ENCODE data around the gene ZDHHC18.
"Not testable (repeated sequence)": the region's sequence is repeated elsewhere in the genome, so short reads cannot be mapped to it uniquely, and the experiment has no call there.

The ZDHHC18 gene

DNA sequence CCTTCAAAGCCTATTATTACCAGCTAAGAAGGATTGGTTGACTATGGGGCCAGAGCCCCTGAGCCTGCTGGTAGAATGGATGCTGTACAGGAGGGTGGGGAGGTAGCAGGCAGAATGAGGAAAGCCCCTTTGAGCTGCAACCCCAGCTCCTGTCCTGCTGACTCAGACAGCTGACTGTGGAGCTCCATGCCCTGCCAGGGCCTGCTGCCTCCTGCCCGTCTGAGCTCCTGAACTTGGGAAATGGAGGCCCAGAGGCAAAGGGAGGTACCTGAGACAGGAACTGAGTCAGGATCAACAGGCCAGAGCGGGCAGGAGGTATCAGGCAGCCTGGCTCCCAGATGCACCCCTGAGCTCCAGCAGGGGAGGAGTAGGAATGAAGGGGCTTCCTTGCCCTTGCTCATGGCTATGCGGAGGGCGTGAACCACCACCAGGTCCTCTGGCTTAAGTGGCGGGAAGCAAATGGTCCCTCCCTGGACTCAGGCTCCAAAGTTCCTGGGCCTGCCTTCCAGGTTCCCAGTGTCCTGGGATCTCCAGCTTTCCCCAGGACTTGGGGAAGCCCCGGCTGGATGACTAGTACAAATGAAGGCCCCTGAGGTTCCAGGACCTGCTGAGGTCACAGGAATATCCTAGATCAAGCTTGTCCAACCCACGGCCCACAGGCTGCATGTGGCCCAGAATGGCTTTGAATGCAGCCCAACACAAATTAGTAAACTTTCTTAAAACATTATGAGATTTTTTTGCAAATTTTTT lies 32.6 kb downstream of the ZDHHC18 start:
- no peak for DNase-seq (ENCODE audit: low read depth)

DNA sequence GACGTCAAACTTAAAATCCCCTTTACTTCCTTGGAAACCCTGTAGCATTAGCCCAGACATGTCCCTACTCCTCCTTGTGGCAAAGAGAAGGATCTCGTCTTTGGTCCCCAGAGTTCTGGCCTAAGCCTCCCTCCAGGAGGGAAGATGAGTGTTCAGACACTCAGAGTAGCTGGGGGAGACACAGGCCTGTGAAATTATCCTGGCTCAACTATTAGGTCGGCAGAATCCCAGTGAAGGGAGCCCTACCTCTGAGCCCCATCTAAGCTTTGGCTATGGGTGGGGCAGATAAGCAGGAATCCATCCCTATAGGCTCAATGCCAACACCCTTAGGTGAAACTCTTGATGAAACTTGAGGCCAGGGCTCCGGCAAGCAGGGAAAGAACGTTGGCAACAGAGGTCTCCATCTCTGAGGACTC lies 34.8 kb downstream of the ZDHHC18 start:
- no peak for DNase-seq (ENCODE audit: low read depth)

DNA sequence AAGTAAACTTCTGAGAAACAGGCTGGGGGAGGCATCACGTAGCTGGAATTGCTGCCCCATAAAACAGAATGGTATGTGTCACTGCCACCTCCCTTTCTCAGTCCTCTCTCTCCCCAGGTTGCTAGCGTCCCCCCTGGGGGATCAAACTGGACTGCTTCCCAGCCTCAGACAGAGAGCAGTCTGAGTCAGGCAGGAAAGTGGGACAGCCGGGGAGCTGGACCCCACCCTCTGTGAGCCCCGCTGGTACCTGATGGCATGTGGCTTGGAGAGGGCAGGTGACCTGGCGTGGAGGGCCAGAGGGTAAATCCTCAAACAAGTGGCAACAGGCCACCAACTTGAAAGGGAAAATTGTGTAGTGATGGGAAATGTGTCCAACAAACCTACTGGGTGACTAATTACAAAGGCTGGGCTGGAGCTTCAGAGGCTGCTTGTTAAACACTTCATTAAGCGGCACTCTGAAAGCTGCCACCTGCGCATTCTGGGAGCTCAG lies 35.4 kb downstream of the ZDHHC18 start:
- DNase-seq (ENCODE audit: low read depth) = no peak

DNA sequence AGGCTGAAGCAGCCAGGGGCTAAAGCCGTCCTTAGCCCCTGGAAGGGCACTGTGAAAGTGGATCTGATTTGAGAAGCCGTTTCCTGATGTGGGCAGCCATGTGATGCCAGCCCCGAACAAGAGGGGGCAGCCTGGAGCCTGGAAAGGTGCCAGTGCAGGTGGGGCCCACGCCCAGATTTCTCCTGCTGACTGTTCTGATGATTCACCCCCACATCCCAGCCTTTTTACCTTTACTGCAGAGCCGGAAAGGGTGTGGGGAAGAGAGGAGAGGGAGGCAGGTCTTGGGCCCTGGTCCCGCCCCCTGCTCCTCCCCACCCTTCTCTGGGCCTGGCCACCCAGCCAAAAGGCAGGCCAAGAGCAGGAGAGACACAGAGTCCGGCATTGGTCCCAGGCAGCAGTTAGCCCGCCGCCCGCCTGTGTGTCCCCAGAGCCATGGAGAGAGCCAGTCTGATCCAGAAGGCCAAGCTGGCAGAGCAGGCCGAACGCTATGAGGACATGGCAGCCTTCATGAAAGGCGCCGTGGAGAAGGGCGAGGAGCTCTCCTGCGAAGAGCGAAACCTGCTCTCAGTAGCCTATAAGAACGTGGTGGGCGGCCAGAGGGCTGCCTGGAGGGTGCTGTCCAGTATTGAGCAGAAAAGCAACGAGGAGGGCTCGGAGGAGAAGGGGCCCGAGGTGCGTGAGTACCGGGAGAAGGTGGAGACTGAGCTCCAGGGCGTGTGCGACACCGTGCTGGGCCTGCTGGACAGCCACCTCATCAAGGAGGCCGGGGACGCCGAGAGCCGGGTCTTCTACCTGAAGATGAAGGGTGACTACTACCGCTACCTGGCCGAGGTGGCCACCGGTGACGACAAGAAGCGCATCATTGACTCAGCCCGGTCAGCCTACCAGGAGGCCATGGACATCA lies 36.5 kb downstream of the ZDHHC18 start, which contains the start of gene SFN:
Gene SFN, plus strand, starts transcription at position 369 of the 904 bp plus-strand sequence. Its CDS starts 64 bp downstream, at position 433.
- peak; percentile 37 for DNase-seq (ENCODE audit: low read depth)

DNA sequence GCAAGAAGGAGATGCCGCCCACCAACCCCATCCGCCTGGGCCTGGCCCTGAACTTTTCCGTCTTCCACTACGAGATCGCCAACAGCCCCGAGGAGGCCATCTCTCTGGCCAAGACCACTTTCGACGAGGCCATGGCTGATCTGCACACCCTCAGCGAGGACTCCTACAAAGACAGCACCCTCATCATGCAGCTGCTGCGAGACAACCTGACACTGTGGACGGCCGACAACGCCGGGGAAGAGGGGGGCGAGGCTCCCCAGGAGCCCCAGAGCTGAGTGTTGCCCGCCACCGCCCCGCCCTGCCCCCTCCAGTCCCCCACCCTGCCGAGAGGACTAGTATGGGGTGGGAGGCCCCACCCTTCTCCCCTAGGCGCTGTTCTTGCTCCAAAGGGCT lies 37.2 kb downstream of the ZDHHC18 start:
- no peak for DNase-seq (ENCODE audit: low read depth)

DNA sequence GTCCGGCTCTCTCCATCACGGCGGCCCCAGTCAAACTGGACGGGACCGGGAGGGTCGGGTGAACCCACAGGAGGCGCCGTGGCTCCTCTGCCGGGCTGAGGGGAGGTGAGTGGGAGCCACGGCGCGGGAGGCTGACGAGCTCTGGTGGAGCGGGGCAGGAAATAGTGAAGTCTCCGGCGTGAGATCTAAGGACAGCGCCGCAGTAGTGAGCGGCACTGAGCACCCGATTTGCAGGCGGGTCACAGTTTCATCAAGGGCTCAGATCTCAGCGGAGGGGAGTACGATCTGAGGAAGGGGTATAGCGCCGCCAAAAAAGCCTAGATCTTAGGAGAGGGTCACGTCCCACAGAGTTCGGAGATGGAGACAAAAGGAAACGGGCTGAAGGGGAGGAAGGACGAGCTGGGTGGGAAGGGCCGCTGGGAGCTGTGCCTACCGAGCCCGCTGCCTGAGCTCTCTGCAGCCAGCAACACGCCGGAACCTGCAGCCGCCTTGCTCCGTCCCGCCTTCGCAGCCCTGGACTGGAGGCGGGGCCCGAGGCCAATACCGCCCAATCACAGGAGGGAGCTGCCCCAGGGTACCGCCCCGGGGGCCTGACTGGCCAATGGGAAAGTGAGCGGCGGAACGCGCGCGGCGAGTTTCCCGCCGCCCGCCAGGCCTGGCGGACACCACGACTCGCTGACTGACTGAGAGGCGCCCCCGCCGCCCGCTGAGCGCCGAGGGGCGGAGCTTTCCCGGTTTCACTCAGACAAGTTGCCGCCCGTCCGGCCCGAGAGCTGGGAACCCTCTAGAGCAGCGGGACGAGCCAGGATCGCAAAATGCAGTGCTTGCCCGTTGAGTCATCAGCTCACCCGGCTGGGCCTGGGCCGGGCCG lies 38.4 kb downstream of the ZDHHC18 start:
- peak; percentile 94 for DNase-seq (ENCODE audit: low read depth)

DNA sequence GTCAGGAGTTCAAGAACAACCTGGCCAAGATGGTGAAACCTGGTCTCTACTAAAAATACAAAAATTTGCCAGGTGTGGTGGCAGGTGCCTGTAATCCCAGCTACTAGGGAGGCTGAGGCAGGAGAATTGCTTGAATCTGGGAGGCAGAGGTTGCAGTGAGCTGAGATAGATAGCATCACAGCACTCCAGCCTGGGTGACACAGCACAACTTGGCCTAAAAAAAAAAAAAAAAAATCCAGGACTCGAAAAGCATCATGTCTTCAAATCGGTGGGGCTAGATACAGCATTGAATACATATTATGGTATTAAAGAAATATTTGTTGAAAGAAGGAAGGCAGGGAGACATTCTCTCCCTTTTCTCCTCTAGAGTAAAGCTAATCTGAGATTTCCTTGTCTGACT lies 46.6 kb downstream of the ZDHHC18 start:
- not testable (repeated sequence) for DNase-seq (ENCODE audit: low read depth)

DNA sequence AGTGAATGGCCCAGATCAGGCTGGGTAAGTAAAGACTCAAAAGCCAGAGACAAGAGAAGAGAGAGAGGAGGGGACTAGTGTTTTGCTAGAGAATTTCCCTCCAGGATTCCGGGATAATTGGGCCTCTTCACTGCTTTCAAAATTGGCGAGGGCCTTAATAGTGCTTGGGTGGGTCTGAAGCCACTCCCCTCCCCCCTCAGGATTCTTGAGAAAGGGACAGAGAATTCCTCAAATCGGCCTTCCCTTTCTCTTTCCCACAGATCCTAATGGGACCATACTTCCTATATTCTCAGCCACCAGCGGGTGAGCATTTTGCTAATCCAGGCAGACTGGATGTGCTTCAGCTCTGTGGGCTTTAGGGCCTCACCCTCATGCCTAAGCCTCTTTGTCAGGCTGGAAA lies 48.4 kb downstream of the ZDHHC18 start:
- no peak for DNase-seq (ENCODE audit: low read depth)

DNA sequence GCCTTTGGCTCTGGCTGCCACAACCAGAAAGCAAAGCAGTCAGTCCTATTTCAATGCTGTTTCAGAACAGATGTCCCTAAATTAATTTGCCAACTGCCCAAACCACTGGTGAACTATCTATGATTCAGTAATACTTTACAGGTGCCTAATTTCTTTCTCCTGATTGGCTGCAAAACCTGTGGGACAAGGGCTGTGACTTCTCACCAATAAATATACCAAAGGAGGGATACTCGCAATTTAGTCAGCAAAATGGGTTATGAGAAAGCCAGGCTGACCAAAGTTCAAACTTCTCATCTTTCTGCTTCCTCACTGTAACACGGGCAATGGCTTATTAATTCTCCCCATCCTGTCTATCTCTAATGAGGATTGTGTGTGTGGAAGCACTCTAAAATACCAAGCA lies 50.8 kb downstream of the ZDHHC18 start:
- no peak for DNase-seq (ENCODE audit: low read depth)

DNA sequence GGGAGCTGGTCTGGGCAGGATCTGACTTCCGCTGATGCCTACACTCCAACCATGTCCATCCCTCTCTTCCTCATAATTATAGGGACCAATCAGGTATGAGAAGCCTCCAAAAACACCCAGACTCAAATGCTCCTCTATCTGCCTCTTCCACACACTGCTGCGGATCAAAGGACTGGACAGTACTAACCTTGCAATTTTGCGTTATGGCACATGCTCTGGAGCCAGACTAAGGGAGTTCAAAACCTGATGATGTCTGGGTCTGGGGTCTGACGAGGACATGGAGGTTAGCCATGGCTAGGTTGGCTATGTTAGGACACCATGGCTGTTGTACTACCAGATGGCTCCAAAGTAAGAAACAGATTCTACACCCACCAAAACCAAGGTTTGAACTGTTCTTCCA lies 53.3 kb downstream of the ZDHHC18 start:
- no peak for DNase-seq (ENCODE audit: low read depth)

DNA sequence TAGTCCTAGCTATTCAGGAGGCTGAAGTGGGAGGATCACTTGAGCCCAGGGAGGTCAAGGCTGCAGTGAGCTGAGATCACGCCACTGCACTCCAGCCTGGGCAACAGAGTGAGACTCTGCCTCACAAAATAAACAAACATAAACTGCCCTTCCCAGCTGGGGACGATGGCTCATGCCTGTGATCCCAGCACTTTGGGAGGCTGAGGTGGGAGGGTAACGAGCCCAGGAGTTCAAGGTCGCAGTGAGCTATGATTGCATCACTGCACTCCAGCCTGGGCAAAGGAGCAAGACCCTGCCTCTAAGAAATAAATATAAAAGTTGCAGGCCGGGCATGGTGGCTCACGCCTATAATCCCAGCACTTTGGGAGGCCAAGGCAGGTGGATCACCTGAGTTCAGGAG lies 55.1 kb downstream of the ZDHHC18 start:
- DNase-seq (ENCODE audit: low read depth) = not testable (repeated sequence)

DNA sequence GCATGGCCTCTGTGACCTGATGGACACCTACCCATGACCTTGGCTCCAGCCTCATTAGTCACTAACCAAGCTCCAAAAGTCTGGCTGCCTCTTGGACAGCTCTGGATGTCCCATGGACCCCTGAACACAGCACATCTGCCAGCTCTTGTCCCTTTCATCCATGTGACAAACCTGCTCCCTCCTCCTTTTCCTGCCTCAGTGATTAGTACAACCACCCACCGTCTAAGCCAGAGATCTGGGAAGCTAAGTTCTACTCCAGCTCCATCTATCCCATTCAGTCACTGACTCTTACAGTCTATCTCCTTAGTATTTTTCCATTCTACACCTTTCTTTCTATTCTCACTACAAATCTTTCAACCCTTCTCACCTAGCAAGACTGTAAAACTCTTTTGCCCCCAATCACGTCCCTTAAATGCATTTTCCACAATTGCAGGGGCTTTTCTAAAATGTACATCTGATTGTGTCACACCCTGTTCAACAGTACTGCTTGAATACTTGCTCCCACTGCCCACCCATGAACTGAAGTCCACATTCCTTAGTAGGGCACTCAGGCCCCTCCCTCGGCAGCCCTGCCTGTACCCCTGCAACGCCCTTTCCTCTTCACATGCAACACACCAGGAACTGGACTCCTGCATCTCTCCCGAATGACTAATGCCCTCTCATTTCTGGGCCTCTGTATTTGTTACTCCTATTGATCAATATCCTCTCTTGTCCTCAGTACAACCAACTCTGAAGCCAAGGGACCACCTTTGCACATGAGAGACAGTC lies 56.4 kb downstream of the ZDHHC18 start:
- no peak for DNase-seq (ENCODE audit: low read depth)

DNA sequence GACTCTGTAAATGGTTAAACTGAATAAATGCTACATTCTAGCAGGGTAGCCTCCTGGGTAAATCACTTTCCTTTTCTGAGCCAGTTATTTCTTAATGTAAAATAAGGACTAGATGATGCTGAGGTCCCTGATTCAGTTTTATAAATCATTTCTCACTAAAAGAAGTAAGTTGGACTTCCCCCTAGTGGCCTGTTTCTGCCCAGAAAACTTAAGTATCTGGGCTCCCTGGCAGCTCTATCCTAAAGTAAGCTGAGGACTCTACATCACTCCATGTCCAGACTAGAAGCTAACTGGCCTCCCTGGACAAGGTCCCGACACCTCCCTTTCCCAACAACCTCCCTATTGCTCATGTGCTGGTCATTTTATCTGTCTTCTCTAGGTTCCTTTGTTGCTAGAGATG lies 60.6 kb downstream of the ZDHHC18 start:
- no peak for DNase-seq (ENCODE audit: low read depth)

DNA sequence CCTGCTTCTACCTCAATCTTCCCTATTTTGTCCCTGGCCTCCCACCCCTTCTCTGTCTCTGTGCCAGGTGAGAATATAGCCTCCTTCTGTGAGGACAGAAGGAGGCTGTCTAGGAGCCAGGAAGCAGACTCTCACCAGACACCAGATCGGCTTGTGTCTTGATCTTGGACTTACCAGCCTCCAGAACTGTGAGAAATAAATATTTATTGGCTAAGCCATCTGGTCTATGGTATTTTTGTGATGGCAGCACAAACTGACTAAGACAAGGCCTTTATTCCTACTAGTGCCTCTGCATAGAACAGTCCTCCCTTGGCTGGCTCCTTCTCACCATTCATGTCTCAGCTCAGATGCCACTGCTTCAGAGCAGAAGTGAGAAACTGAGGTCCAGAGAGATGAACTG lies 61.7 kb downstream of the ZDHHC18 start:
- DNase-seq (ENCODE audit: low read depth) = no peak

DNA sequence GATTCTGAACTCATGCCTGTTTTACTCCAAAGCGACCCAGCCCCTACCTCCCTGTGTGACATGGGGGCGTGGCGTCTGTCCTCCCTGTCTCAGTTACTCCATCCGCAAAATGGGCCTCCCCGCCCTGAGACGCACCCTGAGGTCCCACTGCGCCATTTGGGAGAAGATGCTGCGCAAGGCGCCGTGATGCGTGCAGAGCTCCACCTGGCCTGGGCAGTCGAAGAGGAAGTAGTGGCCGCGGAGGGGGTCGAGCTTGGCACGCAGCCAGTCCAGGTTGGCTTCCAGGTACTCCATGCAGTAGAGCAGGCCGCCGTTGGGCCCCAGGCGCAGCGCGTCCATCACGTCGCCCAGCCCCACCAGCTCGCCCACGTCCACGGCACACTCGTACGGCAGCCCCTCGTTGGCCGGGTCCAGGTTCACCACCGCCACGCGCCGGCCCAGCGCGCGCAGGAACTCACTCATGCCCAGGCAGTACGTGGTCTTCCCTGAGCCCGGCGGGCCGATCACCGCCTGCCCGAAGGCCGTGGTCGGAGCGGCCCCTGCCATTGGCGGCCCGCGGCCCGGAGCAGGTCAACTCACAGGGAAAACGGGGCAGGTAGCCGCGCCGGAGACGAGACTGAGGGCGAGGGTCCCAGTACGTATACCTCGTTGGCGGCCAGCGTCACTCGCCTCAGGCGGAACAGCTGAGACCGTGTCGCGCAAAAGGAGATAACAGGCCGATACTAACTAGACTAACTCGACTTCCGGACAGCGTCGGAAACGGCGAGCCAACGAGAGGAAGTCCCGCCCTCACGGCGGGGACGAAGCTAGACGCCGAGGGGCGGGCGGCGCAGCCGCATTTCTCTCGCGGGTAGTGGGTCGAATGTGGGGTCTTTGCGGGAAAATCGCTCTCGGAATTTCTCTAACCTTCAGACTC lies 63.3 kb downstream of the ZDHHC18 start, which contains the start of gene GPN2:
Gene GPN2, minus strand, starts transcription at position 733 of the 916 bp plus-strand sequence. Its CDS starts 187 bp downstream, at position 546.
- peak; percentile 71 for DNase-seq (ENCODE audit: low read depth)

DNA sequence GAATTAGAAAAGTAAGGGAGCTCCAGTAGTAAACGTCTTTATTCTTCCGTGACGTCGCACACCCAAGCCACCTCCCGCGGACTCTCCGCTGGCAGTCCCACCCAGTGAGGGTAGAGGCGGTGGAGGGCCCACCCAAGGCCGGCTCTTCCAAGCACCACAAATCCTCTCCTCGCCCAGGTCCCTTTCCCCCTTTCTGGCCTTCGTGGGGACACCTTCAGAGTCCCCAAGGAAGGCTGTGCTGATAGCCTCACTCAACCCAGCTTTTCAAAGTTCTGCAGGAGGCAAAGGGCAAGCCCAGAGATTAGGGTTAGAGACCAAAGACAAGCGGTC lies 63.9 kb downstream of the ZDHHC18 start:
- no peak for DNase-seq (ENCODE audit: low read depth)

DNA sequence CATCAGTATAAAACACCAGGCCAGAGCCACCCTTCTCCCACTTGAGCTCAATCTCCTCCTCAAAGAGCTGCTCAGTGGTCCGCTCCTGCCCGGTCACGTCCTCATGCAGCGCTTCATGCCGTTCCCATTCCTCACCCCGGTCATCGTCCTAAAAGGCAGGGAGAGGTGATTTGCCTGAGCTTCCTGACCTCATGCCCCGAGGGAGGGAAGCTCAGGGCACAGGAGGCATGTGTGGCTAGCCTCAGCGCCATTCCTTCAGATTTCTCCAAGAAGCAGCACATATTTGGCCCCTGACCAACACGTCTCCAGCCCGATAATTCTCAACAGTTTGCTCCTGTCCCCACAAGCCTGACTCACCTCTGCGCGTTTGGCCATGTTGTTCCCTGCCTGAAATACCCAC lies 67.8 kb downstream of the ZDHHC18 start:
- DNase-seq (ENCODE audit: low read depth) = no peak

DNA sequence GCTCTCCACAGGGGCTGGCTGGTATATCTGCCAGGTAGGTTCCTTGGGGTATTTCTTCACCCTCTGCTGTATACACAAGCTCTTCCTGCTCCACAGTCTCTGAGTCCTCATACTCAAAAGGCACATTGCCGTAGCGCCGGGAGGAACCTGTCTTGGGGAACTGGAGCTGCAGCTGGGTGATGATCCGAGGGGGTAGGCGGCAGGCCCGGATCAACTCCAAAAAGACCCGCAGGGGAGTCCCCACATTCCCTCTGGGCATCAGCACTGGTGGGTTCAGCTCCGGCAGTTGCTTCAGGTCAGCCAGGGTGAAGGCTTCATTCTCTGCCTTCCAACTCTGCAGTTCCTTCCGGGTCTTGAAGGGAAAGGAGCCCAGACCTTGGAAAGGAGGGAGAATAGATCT lies 70.9 kb downstream of the ZDHHC18 start:
- DNase-seq (ENCODE audit: low read depth) = no peak

DNA sequence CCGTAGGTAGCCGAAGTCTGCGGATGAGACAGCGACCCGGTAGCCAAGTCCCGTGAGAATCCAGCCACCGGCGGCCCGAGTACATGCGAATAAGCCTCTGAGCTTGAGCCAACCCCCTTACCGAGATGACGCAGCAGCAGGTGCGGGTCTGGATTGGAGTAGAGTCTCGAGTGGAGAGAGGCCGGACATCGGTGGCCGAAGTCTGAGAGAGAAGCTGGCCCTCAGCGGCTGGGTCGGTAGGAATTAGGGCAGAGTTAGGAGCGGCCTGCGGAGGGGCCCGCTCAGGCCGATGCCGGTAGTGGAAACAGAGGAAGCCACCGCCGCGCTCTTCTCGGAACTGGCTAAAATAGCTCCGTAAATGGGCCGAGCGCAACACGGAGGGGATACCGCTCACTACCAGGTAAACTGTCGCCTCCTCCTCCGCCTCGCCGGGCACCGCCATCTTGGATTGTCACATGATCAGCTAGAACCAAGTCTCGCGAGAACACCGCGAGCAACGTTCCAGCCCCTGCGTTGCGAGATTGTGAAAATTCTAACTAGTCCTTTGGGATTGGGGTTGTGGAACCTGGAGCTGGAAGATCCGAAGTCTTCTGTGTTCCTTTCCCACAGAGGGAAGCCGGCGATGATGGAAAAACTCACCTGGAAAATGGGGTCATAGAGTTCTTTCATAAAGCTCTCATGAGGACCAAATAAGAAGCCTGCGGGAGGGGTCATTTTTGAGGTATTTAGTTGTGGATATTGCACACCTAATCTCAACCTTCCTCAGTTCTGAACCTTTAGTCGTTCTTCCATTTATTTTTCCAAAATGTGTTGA lies 73.7 kb downstream of the ZDHHC18 start, which contains the start of gene GPATCH3:
Gene GPATCH3, minus strand, starts transcription at position 467 of the 814 bp plus-strand sequence. Its CDS starts 25 bp downstream, at position 442.
- peak; percentile 82 for DNase-seq (ENCODE audit: low read depth)

All from activated T-cell treated with anti-CD3 and anti-CD28 coated beads for 24 hours (primary cell).